Stimulated activated CD4-positive, alpha-beta T cell treated with anti-CD3 and anti-CD28 coated beads, Interleukin-4, amount 100 ng/mL, for 4 hours (primary cell): Measurements from ENCODE around the gene ETV1.

ENCODE experiments used
- DNase-seq, 2 experiments: peaks; one replicate each; pipeline ENCODE4 v3.0.0-alpha.2; 2020

Gene ETV1

DNA sequence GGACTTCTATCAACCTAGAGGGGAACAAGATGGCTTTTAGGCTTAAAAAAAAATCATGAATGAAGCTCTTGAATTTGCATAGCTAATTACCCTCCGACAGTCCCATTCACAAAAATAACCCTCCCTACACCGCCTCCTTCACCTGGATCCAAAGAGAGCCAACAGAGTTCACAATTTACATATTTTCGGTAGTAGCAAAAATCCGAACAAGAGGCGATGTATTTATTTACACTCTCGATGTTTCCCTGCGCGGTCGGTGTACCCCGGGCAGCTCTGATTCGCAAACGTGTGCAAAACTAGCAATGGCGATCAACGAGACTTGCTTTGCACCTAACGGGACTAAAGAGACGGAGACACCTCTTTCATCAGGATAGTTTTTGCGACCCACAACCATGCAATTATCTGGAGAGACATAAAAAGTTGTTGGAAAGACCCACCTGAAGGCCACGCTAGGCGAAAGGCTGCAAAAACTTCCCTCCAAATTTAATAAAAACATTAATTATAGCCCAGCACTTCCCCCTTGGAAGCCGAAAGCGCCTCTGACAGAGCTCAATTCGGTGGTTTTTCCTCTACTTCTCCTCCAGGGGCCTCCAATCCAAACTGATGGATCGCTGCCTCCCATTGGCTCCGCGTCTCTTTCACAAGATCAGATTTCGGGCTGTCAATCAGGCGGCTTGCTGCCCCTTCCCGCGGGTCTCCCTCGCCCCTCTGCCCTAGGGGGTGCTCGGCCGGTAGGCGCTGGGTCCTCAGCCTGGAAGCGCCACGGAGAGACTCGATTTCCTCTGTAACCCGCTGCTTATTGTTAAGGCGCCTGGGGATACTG, at the start of gene ETV1:
Gene ETV1 (minus strand): TSS at position 541 of the 823 bp plus-strand sequence. CDS start 614 bp downstream, outside the sequence.
- no peak for DNase-seq

- no peak for DNase-seq
Measured at GRCh38 chr7:14024406-14024805, 34.9 kb upstream of the ETV1 start.

DNA sequence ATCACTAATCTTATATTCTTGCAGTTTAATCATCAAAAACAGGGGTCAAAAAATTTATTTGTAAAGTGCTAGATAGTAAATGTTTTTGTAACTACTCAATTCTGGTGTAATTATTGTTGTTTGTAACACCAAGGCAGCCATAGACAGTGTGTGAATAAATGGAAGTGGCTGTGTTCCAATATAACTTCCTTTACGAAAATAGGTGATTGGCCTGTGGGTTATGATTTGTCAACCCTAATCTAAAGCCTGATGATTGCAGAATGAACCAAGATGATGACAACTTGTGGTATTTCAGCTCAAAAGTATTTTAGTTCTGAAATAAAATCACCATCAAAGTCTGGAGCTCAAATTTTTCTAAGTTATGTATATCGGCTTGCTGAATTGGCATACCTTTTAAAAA, 34.4 kb upstream of the ETV1 start:
- no peak for DNase-seq

DNA sequence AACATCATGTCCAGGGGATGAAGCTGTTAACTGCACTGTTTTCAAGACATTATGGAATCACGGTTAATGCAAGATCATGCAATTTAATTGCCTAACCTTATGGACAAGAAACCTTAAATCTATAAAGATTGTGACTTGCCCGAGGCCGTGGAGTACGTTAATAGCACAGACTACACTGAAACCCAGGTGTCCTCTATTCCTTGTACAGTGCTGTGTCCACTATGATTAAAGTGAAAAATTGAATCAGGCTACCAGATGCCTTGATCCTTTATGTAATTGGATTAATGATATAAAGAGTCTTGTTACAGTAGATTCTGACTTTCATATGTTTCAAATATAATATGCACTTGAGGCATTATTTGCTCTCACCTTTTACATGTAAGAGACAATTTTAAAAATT, 33.9 kb upstream of the ETV1 start:
- DNase-seq = no peak

DNA sequence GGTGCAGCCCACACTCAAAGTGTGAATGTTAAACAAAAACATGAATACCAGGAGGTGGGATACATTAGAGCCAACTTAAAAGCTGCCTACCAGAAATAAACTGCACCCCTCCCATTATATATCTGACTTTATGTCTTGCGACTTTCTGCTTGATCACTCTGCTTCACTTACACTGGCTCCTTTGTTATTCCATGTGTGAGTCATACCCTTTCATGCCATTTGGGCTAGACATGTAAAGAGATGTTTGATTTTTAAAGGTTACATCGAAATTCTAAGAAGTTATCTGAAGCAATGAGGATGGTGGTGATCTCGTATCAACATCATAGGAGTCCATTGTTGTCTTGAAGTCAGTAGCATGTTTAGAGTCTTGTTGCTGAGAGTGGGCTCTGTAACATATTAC, 31.6 kb upstream of the ETV1 start:
- DNase-seq = no peak

DNA sequence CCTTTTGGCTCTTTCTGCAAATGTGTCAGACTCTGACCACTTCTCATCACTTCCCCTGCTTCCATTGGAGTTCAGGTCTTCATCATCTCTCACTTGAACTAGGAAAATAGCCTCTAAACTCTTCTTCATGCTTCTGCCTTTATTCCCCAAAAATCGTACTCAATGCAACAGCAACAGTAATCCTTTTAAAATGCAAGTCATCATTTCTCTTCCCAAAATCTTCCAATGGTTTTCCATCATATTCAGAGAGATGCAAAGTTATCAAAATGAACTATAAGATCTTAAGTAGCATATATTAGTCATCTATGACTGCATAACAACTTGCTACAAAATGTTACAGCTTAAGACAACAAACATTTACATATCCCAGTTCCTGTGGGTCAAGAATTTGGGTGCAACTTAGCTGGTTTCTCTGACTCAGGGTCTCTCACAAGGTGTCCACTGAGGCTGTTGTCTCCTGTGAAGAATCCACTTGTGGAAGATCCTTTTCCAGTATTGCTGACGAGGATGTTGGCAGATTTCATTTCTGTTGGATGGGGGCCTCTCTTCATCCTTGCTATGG, 31.0 kb upstream of the ETV1 start:
- no peak for DNase-seq

DNA sequence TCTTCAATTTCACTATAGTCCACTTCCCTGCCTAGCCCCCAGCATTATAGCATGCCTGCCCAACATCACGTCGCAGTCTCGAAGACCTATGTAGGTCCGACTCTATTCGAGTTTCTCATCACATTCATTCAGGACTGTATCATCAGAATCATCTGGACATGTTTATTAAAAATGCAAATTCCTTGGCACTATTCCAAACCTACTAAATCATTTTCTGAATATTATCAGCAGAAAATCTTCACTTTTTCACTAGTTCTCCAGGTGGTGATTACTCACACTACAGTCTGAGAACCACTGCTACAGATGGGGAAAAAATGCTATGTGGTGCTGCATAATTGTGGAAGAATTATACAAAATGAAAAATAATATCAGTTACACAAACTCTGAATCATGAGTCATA, 29.3 kb upstream of the ETV1 start:
- DNase-seq = no peak

DNA sequence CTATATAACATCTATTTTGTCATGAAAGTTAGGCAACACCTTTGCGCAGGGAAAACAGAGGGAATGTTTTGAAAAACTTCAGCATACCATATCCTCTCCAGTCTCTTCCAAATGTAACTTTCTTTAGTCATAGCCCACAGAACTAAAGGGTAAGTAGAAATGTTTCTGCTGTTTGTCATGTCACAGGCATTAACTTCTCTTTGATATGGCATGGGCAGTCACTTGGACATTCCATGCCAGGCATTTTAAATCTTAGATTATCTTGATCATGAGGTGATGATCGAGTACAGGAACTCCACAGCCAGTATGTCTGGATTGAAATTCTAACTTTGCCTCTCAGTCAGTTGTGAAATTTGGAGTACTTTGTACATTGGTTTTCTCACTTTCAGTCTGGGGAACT, 27.5 kb upstream of the ETV1 start:
- DNase-seq = no peak

GRCh38 chr7:14013898-14014297, 24.4 kb upstream of the ETV1 start:
- DNase-seq = no peak

DNA sequence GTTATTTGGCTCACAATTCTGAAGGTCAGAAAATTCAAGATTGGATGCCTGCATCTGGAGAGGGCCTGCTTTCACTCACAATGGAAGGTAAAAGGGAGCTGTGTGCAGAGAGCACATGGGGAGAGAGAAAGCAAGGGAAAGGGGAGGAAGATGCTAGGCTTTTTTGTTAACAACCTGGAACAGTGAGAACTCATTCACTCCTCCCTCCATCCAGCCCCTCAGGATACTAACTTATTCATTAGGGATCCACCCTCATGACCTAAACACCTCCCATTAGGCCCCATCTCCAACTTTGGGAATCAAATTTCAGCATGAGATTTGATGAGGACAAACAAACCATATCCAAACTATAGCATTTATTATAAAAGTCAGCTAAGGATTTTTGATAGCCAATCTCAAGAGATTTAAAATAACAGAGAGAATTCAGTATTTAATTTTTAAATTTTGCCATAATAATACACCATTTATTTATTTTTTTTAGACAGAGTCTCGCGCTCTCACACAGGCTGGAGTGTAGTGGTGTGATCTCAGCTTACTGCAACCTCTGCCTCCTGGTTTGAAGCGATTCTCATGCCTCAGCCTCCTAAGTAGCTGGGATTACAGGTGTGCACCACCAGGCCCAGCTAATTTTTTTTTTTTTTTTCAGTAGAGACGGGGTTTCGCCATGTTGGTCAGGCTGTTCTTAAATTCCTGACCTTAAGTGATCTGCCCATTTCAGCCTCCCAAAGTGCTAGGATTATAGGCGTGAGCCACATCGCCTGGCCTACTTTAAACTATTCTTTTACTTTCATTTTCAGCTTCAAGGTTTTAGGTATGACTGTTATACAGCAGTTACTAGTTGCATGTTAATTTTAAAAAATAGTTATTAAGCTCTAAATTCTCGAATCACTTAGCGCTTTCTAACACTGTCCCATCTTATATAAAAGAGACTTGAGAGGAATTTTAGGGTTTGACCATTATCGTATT, 20.3 kb upstream of the ETV1 start:
- no peak for DNase-seq

GRCh38 chr7:14001139-14001538, 11.7 kb upstream of the ETV1 start:
- no peak for DNase-seq

GRCh38 chr7:14000247-14000646, 10.8 kb upstream of the ETV1 start:
- DNase-seq = no peak

DNA sequence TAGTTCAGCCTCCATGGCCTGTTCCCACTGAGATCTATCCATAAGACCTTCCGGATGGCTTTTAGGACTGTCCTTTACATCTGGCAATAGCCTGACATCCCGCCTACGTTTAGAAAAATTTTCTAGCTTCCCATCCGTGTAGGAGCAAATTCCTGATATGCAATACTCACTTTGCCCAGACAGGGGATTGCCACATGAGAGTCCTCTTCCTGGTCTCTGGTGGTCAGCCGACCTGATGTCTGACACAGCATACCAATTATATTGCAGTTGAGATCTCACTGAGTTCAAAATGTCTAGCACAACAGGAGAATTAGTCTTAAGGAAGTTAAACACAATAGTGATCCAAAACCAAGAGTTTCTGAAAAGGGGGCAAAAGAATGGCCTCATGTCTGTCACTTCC, 9.4 kb upstream of the ETV1 start:
- DNase-seq = no peak

- DNase-seq = no peak
Measured at GRCh38 chr7:13992596-13992964, 3.1 kb upstream of the ETV1 start.

GRCh38 chr7:13991791-13992595, 2.5 kb upstream of the ETV1 start:
- no peak for DNase-seq

DNA sequence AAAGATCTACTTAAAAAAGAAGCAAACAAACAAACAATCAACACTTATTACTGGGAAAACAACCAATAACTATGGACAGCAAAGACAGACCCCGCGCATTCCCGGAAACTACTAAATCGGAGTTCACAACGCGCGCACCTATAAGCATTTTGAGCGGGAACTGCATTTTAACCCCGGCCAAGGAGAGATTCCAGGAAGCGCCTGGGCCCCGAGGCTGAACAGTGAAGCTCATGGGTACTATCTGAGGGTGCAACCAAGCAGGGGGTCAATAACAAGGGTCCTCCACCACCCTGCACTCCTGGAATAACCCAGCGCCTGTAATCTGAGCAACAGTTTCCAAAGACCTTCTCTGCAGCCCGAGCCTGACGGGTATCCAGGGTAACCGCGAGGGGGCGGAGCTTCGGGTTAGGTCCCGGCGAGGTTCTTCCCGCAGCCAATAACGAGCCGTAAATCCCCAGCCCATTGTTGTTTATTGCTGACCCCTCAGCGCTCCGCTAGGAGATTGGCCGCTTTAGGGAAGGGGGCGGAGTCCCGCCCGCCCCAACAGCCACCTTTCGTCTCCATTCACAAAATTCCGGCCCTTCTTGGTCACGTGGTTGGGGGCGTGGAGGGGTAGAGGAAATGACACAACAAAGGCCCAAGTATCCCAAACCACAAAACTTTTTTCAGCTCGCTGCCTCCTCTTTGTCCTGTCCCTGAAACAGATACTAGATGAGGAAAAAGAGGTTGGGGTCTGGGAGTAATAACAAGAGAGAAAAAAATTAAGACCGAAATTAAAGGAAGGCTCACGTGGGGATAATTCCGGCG, 1.7 kb upstream of the ETV1 start:
- peak; percentile 37 to 49 for DNase-seq

DNA sequence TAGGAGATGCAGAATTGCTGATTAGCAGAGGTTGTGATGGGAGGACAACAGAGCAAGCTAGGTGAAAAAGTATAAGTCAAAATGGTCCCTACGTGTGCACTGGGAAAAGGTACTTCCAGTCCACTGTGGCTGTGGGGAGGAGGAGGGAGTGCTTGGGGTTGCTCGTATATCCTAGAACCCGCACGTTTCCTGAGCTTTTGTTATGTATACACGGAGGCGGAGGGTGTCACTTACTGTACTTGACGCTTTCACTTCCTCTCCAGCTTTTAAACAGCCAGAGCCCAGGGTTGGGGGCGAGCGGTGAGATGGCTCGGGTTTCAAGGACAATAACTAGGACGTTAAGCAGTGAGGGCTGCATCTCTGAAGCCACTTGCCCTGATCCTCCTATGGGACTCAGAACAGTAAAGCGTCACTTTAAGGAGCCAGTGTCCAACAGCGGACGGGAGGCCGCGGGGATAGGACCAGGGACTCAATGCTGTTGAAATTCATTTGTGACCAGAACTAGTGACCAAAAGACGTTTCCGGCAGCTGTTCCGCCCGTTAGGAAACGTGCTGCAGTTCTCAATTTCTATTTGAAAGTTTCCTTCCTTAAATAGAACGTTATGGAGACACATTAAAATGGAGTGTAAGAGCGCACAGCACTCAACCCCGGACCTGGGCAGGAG, 985 bp upstream of the ETV1 start:
- no peak for DNase-seq

GRCh38 chr7:13989949-13990305, 461 bp upstream of the ETV1 start:
- DNase-seq = no peak

- no peak for DNase-seq
Measured at GRCh38 chr7:13988731-13989125, 738 bp downstream of the ETV1 start.

DNA sequence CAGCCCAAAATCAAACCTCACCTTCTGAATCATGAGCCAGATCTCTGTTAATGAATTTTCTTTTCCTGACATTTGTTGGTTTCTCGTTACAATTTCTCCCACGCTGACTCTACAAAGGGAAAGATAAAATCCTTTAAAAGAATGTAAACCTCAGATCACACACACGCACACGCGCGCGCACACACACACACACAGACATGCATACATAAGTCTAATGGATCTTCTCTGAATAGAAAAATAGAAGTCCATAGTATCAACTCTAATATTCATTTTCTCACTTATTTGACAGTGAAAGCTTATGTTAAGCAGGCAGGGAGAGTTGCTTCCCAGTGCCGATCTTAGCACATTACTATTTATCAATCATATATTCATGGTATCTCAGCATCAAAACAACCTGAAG, 1.4 kb downstream of the ETV1 start:
- no peak for DNase-seq

DNA sequence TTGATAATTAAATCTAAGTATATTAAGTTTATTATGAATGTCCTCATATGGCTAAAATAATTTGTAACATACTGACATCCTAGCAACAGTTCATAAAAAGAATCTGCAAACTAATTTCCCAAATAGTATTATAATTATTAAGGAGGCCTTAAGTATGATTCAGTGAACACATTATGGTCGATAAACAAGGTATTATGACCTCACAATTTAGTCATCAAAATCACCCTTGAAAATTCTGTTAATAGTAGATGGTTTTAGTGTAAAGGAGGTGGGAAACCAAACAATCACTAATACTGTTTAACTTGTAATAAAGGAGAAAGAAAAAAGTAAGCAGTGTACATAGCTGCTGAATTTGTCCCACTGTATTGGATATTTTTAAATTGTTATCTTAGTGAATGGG, 2.1 kb downstream of the ETV1 start:
- no peak for DNase-seq
